Neural progenitor cell (in vitro differentiated cells): ENCODE data around the gene CDCA7.

Source experiments
- CTCF ChIP-seq: fragments of 200-600 bp; sonication (generic); IDR thresholded peaks from 2 replicates; pipeline ENCODE4 v1.5.1; 2017; ENCODE audit warnings: antibody characterized with exemption, mild to moderate bottlenecking
- EZH2phosphoT487 ChIP-seq: fragments of 200-600 bp; sonication (generic); IDR thresholded peaks from 2 replicates; pipeline ENCODE4 v1.6.1; 2017; ENCODE audit warnings: antibody characterized with exemption

DNA sequence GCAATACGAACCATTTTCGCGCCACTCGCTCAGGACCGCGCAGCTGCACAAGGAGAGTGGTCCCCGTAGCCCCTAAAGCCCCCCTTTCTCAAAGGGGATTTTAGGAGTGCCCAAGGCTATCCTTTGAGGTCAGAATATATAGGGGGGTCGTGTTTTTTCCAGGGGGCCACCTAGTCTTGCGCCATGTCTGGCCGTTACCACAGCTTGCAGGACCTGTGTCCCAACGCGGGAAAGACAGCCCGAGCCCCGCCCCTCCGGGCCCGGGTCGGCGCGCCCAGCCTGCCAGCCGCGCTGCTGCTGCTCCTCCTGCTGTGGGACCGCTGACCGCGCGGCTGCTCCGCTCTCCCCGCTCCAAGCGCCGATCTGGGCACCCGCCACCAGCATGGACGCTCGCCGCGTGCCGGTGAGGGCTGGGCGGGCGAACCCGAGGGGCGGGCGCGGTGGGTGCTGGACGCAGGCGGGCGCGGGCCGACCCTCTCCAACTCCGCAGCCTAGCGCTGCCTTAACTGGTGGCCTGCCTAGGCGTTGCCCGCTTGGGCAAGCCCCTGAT, at the start of gene CDCA7:
- TF ChIP-seq CTCF = no peak
- TF ChIP-seq EZH2phosphoT487 = no peak
